Measurements from ENCODE around the gene HOXA4. TPM values are rescaled to one million over a fixed set of nuclear protein-coding genes. Genes with fewer than 3 reads are reported as not detected.

HOXA4 gene
- total RNA-seq, 2 donors from 2014 or later, result 0.79 TPM; not detected in 1

- peak overlapping the region; percentile 27 to 36 for H3K4me3 Mint-ChIP-seq
- peaks cover 88% of the 10 kb centered on the region for H3K27me3 Mint-ChIP-seq (ENCODE audit: low read depth)
- no peak overlapping the region for H3K27ac Mint-ChIP-seq
- no peak for ATAC-seq (replicated peaks in 1 of 2)
- no peak for DNase-seq
- no peaks in the 10 kb centered on the region for H3K9me3 Mint-ChIP-seq
- peaks cover 50% of the 10 kb centered on the region for H3K4me1 Mint-ChIP-seq (ENCODE audit: low read depth)
- peaks cover 1 to 2% of the 10 kb centered on the region in 2 donors for H3K36me3 Mint-ChIP-seq (ENCODE audit: insufficient read depth in 2 of 2)
Observed at GRCh38 chr7:27158436-27159265, 28.1 kb upstream of the HOXA4 start.

- Mint-ChIP-seq H3K9me3 (no peaks in the 10 kb centered on the region), H3K4me1 (ENCODE audit: low read depth) (peaks cover 50% of the 10 kb centered on the region), H3K36me3 (ENCODE audit: insufficient read depth in 2 of 2) (peaks cover 1 to 2% of the 10 kb centered on the region in 2 donors), H3K27me3 (ENCODE audit: low read depth) (peaks cover 88% of the 10 kb centered on the region), H3K27ac (peak overlapping the region; percentile 32), H3K4me3 (peak overlapping the region; percentile 17 to 27)
- ATAC-seq (replicated peaks in 1 of 2) (no peak), DNase-seq (no peak)
Observed at GRCh38 chr7:27157702-27158431, 27.3 kb upstream of the HOXA4 start.

- no peaks in the 10 kb centered on the region for H3K9me3 Mint-ChIP-seq
- no peak for DNase-seq
- ATAC-seq (replicated peaks in 1 of 2), result no peak
- peaks cover 53% of the 10 kb centered on the region for H3K4me1 Mint-ChIP-seq (ENCODE audit: low read depth)
- peak overlapping the region; percentile 33 to 70 for H3K4me3 Mint-ChIP-seq
- peaks cover 86% of the 10 kb centered on the region for H3K27me3 Mint-ChIP-seq (ENCODE audit: low read depth)
- peaks cover 1 to 2% of the 10 kb centered on the region in 2 donors for H3K36me3 Mint-ChIP-seq (ENCODE audit: insufficient read depth in 2 of 2)
- H3K27ac Mint-ChIP-seq, result peak overlapping the region; percentile 32
Observed at GRCh38 chr7:27156916-27157701, 26.6 kb upstream of the HOXA4 start.

- peak within 1 kb of the TSS; percentile 76 to 86 for H3K4me3 Mint-ChIP-seq
- H3K4me1 Mint-ChIP-seq (ENCODE audit: low read depth), result peaks cover 59% of the 10 kb centered on the region
- peaks cover 1 to 2% of the 10 kb centered on the region in 2 donors for H3K36me3 Mint-ChIP-seq (ENCODE audit: insufficient read depth in 2 of 2)
- DNase-seq (no peak), ATAC-seq (replicated peaks in 1 of 2) (no peak)
- H3K9me3 Mint-ChIP-seq, result no peaks in the 10 kb centered on the region
- peaks cover 88% of the 10 kb centered on the region for H3K27me3 Mint-ChIP-seq (ENCODE audit: low read depth)
- peak within 1 kb of the TSS; percentile 32 for H3K27ac Mint-ChIP-seq
Observed at GRCh38 chr7:27156508-27156898, 25.9 kb upstream of the HOXA4 start, which contains the start of gene HOXA7. TSS of gene HOXA7 (minus strand) at chr7:27156675. CDS start at chr7:27156545, 130 bp downstream.

- peak overlapping the region; percentile 76 to 86 for H3K4me3 Mint-ChIP-seq
- ATAC-seq (replicated peaks in 1 of 2) (no peak), DNase-seq (no peak)
- no peaks in the 10 kb centered on the region for H3K9me3 Mint-ChIP-seq
- H3K36me3 Mint-ChIP-seq (ENCODE audit: insufficient read depth in 2 of 2), result peaks cover 1 to 2% of the 10 kb centered on the region in 2 donors
- H3K27ac Mint-ChIP-seq, result peak overlapping the region; percentile 29
- H3K27me3 Mint-ChIP-seq (ENCODE audit: low read depth), result peaks cover 94% of the 10 kb centered on the region
- H3K4me1 Mint-ChIP-seq (ENCODE audit: low read depth), result peaks cover 61% of the 10 kb centered on the region
Observed at GRCh38 chr7:27155816-27156507, 25.4 kb upstream of the HOXA4 start.

GRCh38 chr7:27154901-27155815, 24.6 kb upstream of the HOXA4 start:
- peak overlapping the region; percentile 67 for H3K27ac Mint-ChIP-seq
- no peaks in the 10 kb centered on the region for H3K9me3 Mint-ChIP-seq
- peaks cover 94% of the 10 kb centered on the region for H3K27me3 Mint-ChIP-seq (ENCODE audit: low read depth)
- ATAC-seq (replicated peaks in 1 of 2), result no peak
- H3K4me3 Mint-ChIP-seq, result peak overlapping the region; percentile 76 to 86
- H3K4me1 Mint-ChIP-seq (ENCODE audit: low read depth), result peaks cover 67% of the 10 kb centered on the region
- DNase-seq, result peak; percentile 52 to 64
- H3K36me3 Mint-ChIP-seq (ENCODE audit: insufficient read depth in 2 of 2), result peaks cover 1 to 2% of the 10 kb centered on the region in 2 donors

GRCh38 chr7:27154369-27154768, 23.8 kb upstream of the HOXA4 start:
- peak overlapping the region; percentile 76 to 86 for H3K4me3 Mint-ChIP-seq
- H3K9me3 Mint-ChIP-seq, result no peaks in the 10 kb centered on the region
- H3K4me1 Mint-ChIP-seq (ENCODE audit: low read depth), result peaks cover 61% of the 10 kb centered on the region
- DNase-seq, result no peak
- H3K27ac Mint-ChIP-seq, result peak overlapping the region; percentile 67
- peaks cover 94% of the 10 kb centered on the region for H3K27me3 Mint-ChIP-seq (ENCODE audit: low read depth)
- H3K36me3 Mint-ChIP-seq (ENCODE audit: insufficient read depth in 2 of 2), result peaks cover 1 to 2% of the 10 kb centered on the region in 2 donors
- no peak for ATAC-seq (replicated peaks in 1 of 2)

GRCh38 chr7:27153526-27153925, 23.0 kb upstream of the HOXA4 start:
- Mint-ChIP-seq H3K9me3 (no peaks in the 10 kb centered on the region), H3K27me3 (ENCODE audit: low read depth) (peaks cover 94% of the 10 kb centered on the region), H3K4me1 (ENCODE audit: low read depth) (peaks cover 56% of the 10 kb centered on the region), H3K27ac (no peak overlapping the region), H3K4me3 (peak overlapping the region in 1 of 2 donors; percentile 41), H3K36me3 (ENCODE audit: insufficient read depth in 2 of 2) (peaks cover 1 to 2% of the 10 kb centered on the region in 2 donors)
- no peak for ATAC-seq (replicated peaks in 1 of 2)
- DNase-seq, result no peak

GRCh38 chr7:27152816-27153442, 22.4 kb upstream of the HOXA4 start:
- DNase-seq, result no peak

GRCh38 chr7:27151931-27152815, 21.6 kb upstream of the HOXA4 start, which contains the start of gene HOXA3:
TSS of gene HOXA3 (minus strand) at chr7:27152583. CDS start at chr7:27110640, 41,943 bp downstream.
- no peak within 1 kb of the TSS for H3K27ac Mint-ChIP-seq
- peaks cover 1 to 2% of the 10 kb centered on the region in 2 donors for H3K36me3 Mint-ChIP-seq (ENCODE audit: insufficient read depth in 2 of 2)
- H3K4me1 Mint-ChIP-seq (ENCODE audit: low read depth), result peaks cover 54% of the 10 kb centered on the region
- H3K9me3 Mint-ChIP-seq, result no peaks in the 10 kb centered on the region
- DNase-seq (no peak), ATAC-seq (replicated peaks in 1 of 2) (no peak)
- peaks cover 91% of the 10 kb centered on the region for H3K27me3 Mint-ChIP-seq (ENCODE audit: low read depth)
- H3K4me3 Mint-ChIP-seq, result peak within 1 kb of the TSS; percentile 85 to 89

More at GRCh38 chr7:27152816-27153442, 22.4 kb upstream of the HOXA4 start:
- Mint-ChIP-seq H3K36me3 (ENCODE audit: insufficient read depth in 2 of 2) (peaks cover 1 to 2% of the 10 kb centered on the region in 2 donors), H3K4me1 (ENCODE audit: low read depth) (peaks cover 56% of the 10 kb centered on the region), H3K27me3 (ENCODE audit: low read depth) (peaks cover 94% of the 10 kb centered on the region), H3K4me3 (peak overlapping the region in 1 of 2 donors; percentile 85), H3K9me3 (no peaks in the 10 kb centered on the region), H3K27ac (no peak overlapping the region)
- no peak for ATAC-seq (replicated peaks in 1 of 2)
